Panc1 (cell line): ENCODE measurements around the gene CPNE4. TPM values are rescaled to one million over a fixed set of nuclear protein-coding genes. Genes with fewer than 3 reads are reported as not detected.

Source experiments
- ATAC-seq: fragments of 200-7000 bp; cut with Tn5 transposase; 2 replicates; pipeline ENCODE4 v1.9.1; 2020; ENCODE audit warnings: mild to moderate bottlenecking, moderate library complexity
- BruUV-seq: library from RNA; stranded (reverse); fragments of 400-500 nt; replicated peaks from 2 replicates; lab custom pipeline; 2021; lab: Mats Ljungman, UMichigan
- CTCF ChIA-PET: fragments of 300-600 bp; sonication (Branson Sonifier 250); formaldehyde crosslinking; loops from one replicate; lab custom pipeline; 2022; ENCODE audit warnings: antibody characterized with exemption; lab: Charles Lee
- POLR2A ChIA-PET: fragments of 300-600 bp; sonication (Branson Sonifier 250); formaldehyde crosslinking; loops from one replicate; lab custom pipeline; 2022; ENCODE audit warnings: antibody characterized with exemption; lab: Charles Lee
- DNase-seq: peaks from one replicate; pipeline ENCODE4 v3.0.0-alpha.2; 2010; ENCODE audit warnings: low read depth, low spot score
- H3K27ac ChIP-seq: 2 replicates; pipeline ENCODE4 v1.5.1; 2011; ENCODE audit warnings: mild to moderate bottlenecking, low read length, inconsistent platforms
- H3K27me3 ChIP-seq: fragments of 200-500 bp; sonication (Bioruptor generic); 2 replicates; pipeline ENCODE4 v1.6.0; 2014; ENCODE audit warnings: low read length, inconsistent platforms; ENCODE audit not compliant: control insufficient read depth, insufficient read depth
- H3K36me3 ChIP-seq: fragments of 200-500 bp; sonication (Bioruptor generic); 2 replicates; pipeline ENCODE4 v1.5.1; 2014; ENCODE audit warnings: inconsistent platforms, mild to moderate bottlenecking, low read length, moderate library complexity; ENCODE audit not compliant: control insufficient read depth, insufficient read depth
- H3K4me1 ChIP-seq: 2 replicates; pipeline ENCODE4 v1.5.1; 2011; ENCODE audit warnings: inconsistent platforms, mild to moderate bottlenecking, low read length, moderate library complexity; ENCODE audit not compliant: control insufficient read depth, insufficient read depth
- H3K4me3 ChIP-seq, 2 experiments: 2 replicates each; pipeline ENCODE4 v1.5.1; 2011 to 2012; ENCODE audit warnings: low read depth in 2 of 2, low read length in 2 of 2, mild to moderate bottlenecking in 2 of 2, inconsistent platforms in 1 of 2, moderate library complexity in 1 of 2
- H3K9me3 ChIP-seq: fragments of 200-500 bp; sonication (Bioruptor generic); 2 replicates; pipeline ENCODE4 v1.5.1; 2014; ENCODE audit warnings: low read depth, mild to moderate bottlenecking, inconsistent platforms, low read length, moderate library complexity; ENCODE audit not compliant: control insufficient read depth, insufficient read depth
- CTCF ChIP-seq: fragments of 450-650 bp; IDR thresholded peaks from 2 replicates; pipeline ENCODE4 v1.5.1; 2017; ENCODE audit warnings: mild to moderate bottlenecking
- POLR2AphosphoS5 ChIP-seq: IDR thresholded peaks from 2 replicates; pipeline ENCODE4 v1.6.1; 2012; ENCODE audit warnings: mild to moderate bottlenecking, low read depth, low read length, moderate library complexity
- REST ChIP-seq, 2 experiments: IDR thresholded peaks; 2 replicates each; pipeline ENCODE4 v1.6.1; 2011 to 2012; ENCODE audit warnings: low read depth in 2 of 2, control low read depth in 1 of 2, low read length in 1 of 2, mild to moderate bottlenecking in 1 of 2, moderate library complexity in 1 of 2; ENCODE audit not compliant: insufficient read depth in 1 of 2
- SIN3A ChIP-seq: IDR thresholded peaks from 2 replicates; pipeline ENCODE4 v1.6.1; 2012; ENCODE audit warnings: low read depth, mild to moderate bottlenecking, low read length, moderate library complexity, borderline replicate concordance; ENCODE audit not compliant: insufficient read depth
- TCF7L2 ChIP-seq: IDR thresholded peaks from 2 replicates; pipeline ENCODE4 v1.6.1; 2011; ENCODE audit warnings: mild to moderate bottlenecking, low read depth, low read length, inconsistent platforms
- in situ Hi-C: cut with HindIII; loops from 2 replicates; pipeline ENCODE4 v1.10.0; 2016; ENCODE audit warnings: low sequenced_read_pairs, low pct_unique_long_range_greater_than_20kb
- intact Hi-C: fragments of 100-400 bp; cut with micrococcal nuclease; formaldehyde crosslinking; loops from one replicate; pipeline ENCODE4 v1.10.0; 2022; ENCODE audit not compliant: unreplicated experiment
- total RNA-seq: library from RNA; stranded (reverse); gene quantifications from one replicate; pipeline ENCODE4 v1.2.1, GENCODE V29; 2021; ENCODE audit not compliant: unreplicated experiment

CPNE4 gene
- total RNA-seq, 1 experiment from 2014 or later: not detected

DNA sequence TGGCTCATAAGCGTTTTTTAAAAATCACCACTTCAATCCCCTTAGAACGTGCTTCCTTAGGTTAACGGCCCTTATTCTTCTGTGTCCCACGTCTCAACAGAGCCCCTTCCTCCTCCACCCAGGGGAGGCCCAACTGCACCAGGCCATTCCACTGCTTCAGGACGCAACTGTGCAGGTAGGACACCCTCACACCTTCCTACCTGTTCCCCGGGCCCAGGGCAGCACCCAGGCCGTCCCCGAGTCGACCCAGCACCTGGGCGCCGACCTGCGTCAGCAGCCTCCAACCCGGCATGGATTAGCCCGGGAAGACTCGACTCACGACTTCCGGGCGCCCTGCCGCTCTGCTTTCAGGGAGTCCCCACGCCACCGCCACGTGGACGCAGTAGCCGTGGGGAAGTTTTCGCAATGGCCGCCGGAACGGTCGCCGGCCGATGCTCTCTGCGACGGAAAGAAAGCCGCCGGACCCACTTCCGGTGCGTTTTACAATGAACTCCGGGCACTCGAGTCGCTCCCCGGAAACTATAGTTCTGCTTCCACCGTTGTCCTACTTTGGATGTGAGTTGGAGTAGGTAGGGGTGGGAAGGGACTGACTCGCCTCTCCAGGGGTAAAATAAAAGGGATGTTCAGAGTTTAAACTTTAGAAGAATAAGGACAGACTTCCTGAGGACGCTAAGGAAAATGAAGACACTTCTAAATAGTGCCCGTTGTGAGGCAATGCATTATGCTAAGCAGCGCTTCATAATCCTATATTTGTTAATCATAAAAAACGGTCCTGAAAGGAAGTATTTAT is 532.1 kb downstream of the CPNE4 start, which contains the start of gene MRPL3:
TSS of gene MRPL3 (minus strand) at position 442 of the 790 bp plus-strand sequence. CDS start at position 292, 150 bp downstream.
- Histone ChIP-seq H3K4me1 (peaks cover 21% of the 10 kb centered on the region; the same call in 1 of the 2 replicates), H3K27ac (peak within 1 kb of the TSS; percentile 99), H3K36me3 (peaks cover 38% of the 10 kb centered on the region), H3K4me3 (peak within 1 kb of the TSS; percentile 99), H3K27me3 (0 out of 2 replicates have a peak, but pooled peaks cover 3% of the 10 kb centered on the region), H3K9me3 (no peaks in the 10 kb centered on the region)
- ATAC-seq (peak; percentile 98), DNase-seq (peak; percentile 57)
- in situ Hi-C loops: no loop called here
- ChIA-PET POLR2A (no interaction called here), CTCF (no interaction called here)
- intact Hi-C loops: no loop called here
- BruUV-seq: no TSS peak
- TF ChIP-seq TCF7L2 (peak; percentile 58), POLR2AphosphoS5 (peak; percentile 91), REST (IDR thresholded peaks at IDR 0.05; ENCODE audit: insufficient read depth in 1 of 2, low read depth in 2 of 2, low read length in 1 of 2) (no peak), SIN3A (0 out of 2 replicates have a peak, but pooled peaks have one; percentile 61), CTCF (no peak)

DNA sequence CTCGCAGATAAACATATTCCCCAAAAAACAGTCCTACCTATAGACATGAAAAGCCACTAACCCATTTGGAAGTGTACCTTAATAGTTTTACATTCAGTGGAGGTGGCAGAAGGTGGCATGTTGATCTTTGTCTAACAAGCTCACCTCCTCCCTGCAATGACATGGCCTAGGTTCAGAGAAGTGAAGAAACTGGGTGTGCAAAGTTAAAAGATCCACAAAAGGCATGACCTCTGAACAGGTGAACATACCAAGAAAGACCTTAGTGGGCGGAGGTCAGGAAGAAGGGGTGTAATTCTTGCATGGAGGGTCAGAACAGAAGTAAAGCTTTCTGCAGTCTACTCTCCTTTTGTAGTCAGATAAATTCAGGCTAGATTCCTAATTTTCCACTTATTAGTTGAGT is 532.9 kb downstream of the CPNE4 start:
- Histone ChIP-seq H3K4me1 (peaks cover 21% of the 10 kb centered on the region; the same call in 1 of the 2 replicates), H3K4me3 (peak overlapping the region; percentile 99), H3K27ac (peak overlapping the region; percentile 99), H3K27me3 (0 out of 2 replicates have a peak, but pooled peaks cover 3% of the 10 kb centered on the region), H3K9me3 (no peaks in the 10 kb centered on the region), H3K36me3 (peaks cover 44% of the 10 kb centered on the region)
- intact Hi-C loops: no loop called here
- ChIA-PET CTCF (interaction anchor here (0.6 kb wide), 1 partner anchor 292 kb away, joined by 4 read pairs; no protein-coding TSS in a partner anchor), POLR2A (no interaction called here)
- no peak for DNase-seq
- ATAC-seq: no peak; the same call in 1 of the 2 replicates
- TF ChIP-seq CTCF (no peak), POLR2AphosphoS5 (no peak), TCF7L2 (no peak), SIN3A (0 out of 2 replicates have a peak, but pooled peaks have one; percentile 1), REST (IDR thresholded peaks at IDR 0.05; ENCODE audit: insufficient read depth in 1 of 2, low read depth in 2 of 2, low read length in 1 of 2) (no peak)
- BruUV-seq: TSS peak; percentile 67
- in situ Hi-C loops: no loop called here
